GM23338 (cell line): ENCODE results near the gene RIMS3. TPM values are rescaled to one million over a fixed set of nuclear protein-coding genes. Genes with fewer than 3 reads are reported as not detected.

Experiments used
- ATAC-seq: fragments of 200-7000 bp; cut with Tn5 transposase; 3 replicates; pipeline ENCODE4 v1.9.1; 2020
- DNase-seq: peaks from one replicate; pipeline ENCODE4 v3.0.0-alpha.2; 2015; ENCODE audit warnings: low spot score
- H2AFZ ChIP-seq: fragments of 200-600 bp; sonication (generic); 2 replicates; pipeline ENCODE4 v1.8.0; 2016; ENCODE audit warnings: antibody characterized with exemption, mild to moderate bottlenecking, moderate library complexity
- H3F3A ChIP-seq: fragments of 200-600 bp; sonication (generic); replicated peaks from 2 replicates; pipeline ENCODE4 v1.8.0; 2017; ENCODE audit warnings: antibody characterized with exemption, mixed run types, low read depth
- H3K27ac ChIP-seq: fragments of 200-600 bp; sonication (generic); 2 replicates; pipeline ENCODE4 v1.6.1; 2016; ENCODE audit warnings: low read depth
- H3K27me3 ChIP-seq: fragments of 200-600 bp; sonication (generic); 2 replicates; pipeline ENCODE4 v1.8.0; 2016; ENCODE audit warnings: mild to moderate bottlenecking, mixed run types, moderate library complexity; ENCODE audit not compliant: insufficient read depth
- H3K36me3 ChIP-seq: fragments of 200-600 bp; sonication (generic); 2 replicates; pipeline ENCODE4 v1.8.0; 2016; ENCODE audit warnings: mild to moderate bottlenecking; ENCODE audit not compliant: insufficient read depth
- H3K4me1 ChIP-seq: fragments of 200-600 bp; sonication (generic); 2 replicates; pipeline ENCODE4 v1.8.0; 2016; ENCODE audit warnings: mild to moderate bottlenecking, moderate library complexity; ENCODE audit not compliant: insufficient read depth
- H3K4me2 ChIP-seq: fragments of 200-600 bp; sonication (generic); 2 replicates; pipeline ENCODE4 v1.7.1; 2017; ENCODE audit warnings: mixed run types
- H3K4me3 ChIP-seq: fragments of 200-600 bp; sonication (generic); 2 replicates; pipeline ENCODE4 v1.6.1; 2016; ENCODE audit warnings: mixed run types
- H3K79me2 ChIP-seq: fragments of 200-600 bp; sonication (generic); replicated peaks from 2 replicates; pipeline ENCODE4 v1.8.0; 2017; ENCODE audit warnings: mild to moderate bottlenecking; ENCODE audit not compliant: insufficient read depth
- H3K9me2 ChIP-seq: fragments of 200-600 bp; sonication (generic); 2 replicates; pipeline ENCODE4 v1.8.0; 2017; ENCODE audit not compliant: insufficient read depth
- H4K20me1 ChIP-seq: fragments of 200-600 bp; sonication (generic); replicated peaks from 2 replicates; pipeline ENCODE4 v1.8.0; 2017; ENCODE audit warnings: mild to moderate bottlenecking; ENCODE audit not compliant: insufficient read depth
- H3K27ac Mint-ChIP-seq: 2 replicates; pipeline ENCODE4 v1.8.0; 2020; ENCODE audit warnings: inconsistent platforms, mild to moderate bottlenecking, moderate library complexity, mixed read lengths
- H3K27me3 Mint-ChIP-seq: 3 replicates; pipeline ENCODE4 v1.8.0; 2022; ENCODE audit warnings: low read depth, mild to moderate bottlenecking, moderate library complexity, mixed read lengths, inconsistent platforms; ENCODE audit not compliant: insufficient read depth, poor library complexity
- H3K36me3 Mint-ChIP-seq: 3 replicates; pipeline ENCODE4 v1.8.0; 2021; ENCODE audit warnings: low read depth, mild to moderate bottlenecking, inconsistent platforms, moderate library complexity, mixed read lengths
- H3K4me1 Mint-ChIP-seq: 3 replicates; pipeline ENCODE4 v1.8.0; 2020; ENCODE audit warnings: mild to moderate bottlenecking, inconsistent platforms, mixed read lengths
- H3K4me3 Mint-ChIP-seq: 3 replicates; pipeline ENCODE4 v1.8.0; 2021; ENCODE audit warnings: moderate library complexity, mild to moderate bottlenecking, inconsistent platforms, mixed read lengths
- H3K9me3 Mint-ChIP-seq: 3 replicates; pipeline ENCODE4 v1.8.0; 2020; ENCODE audit warnings: moderate library complexity, mild to moderate bottlenecking, inconsistent platforms, mixed read lengths
- CREB1 ChIP-seq: fragments of 250-450 bp; sonication (Bioruptor Pico); IDR thresholded peaks from 2 replicates; pipeline ENCODE4 v1.5.0; 2020; ENCODE audit warnings: low read depth, mild to moderate bottlenecking, moderate library complexity
- EZH2 ChIP-seq: fragments of 200-600 bp; sonication (generic); IDR thresholded peaks from one replicate; pipeline ENCODE4 v1.8.0; 2017; ENCODE audit warnings: antibody characterized with exemption, mild to moderate bottlenecking, low read depth; ENCODE audit not compliant: unreplicated experiment
- JUNB ChIP-seq: IDR thresholded peaks from one replicate; pipeline ENCODE4 v1.6.1; 2016; ENCODE audit warnings: antibody characterized with exemption; ENCODE audit not compliant: unreplicated experiment
- POLR2AphosphoS5 ChIP-seq: IDR thresholded peaks from 2 replicates; pipeline ENCODE4 v1.6.1; 2016; ENCODE audit warnings: antibody characterized with exemption, low read depth
- REST ChIP-seq: IDR thresholded peaks from one replicate; pipeline ENCODE4 v1.6.1; 2018; ENCODE audit warnings: antibody characterized with exemption; ENCODE audit not compliant: unreplicated experiment
- STAT1 ChIP-seq: IDR thresholded peaks from one replicate; pipeline ENCODE4 v1.6.1; 2016; ENCODE audit warnings: antibody characterized with exemption; ENCODE audit not compliant: unreplicated experiment
- ZNF114 ChIP-seq: fragments of 250-450 bp; sonication (Bioruptor Pico); IDR thresholded peaks from 2 replicates; pipeline ENCODE4 v1.5.0; 2020; ENCODE audit warnings: mild to moderate bottlenecking, moderate library complexity
- ZNF331 ChIP-seq: fragments of 250-450 bp; sonication (Bioruptor Pico); IDR thresholded peaks from 2 replicates; pipeline ENCODE4 v1.5.0; 2020; ENCODE audit warnings: low read depth, mild to moderate bottlenecking, moderate library complexity
- polyA plus RNA-seq: library from polyadenylated mRNA; unstranded; fragments of >200 nt; fragmentation: Nextera tagmentation; extraction: Ambion mirVana; gene quantifications from 2 replicates; pipeline ENCODE4 v1.2.1, GENCODE V29; 2016
- total RNA-seq: library from RNA; depleted of rRNA; stranded (reverse); fragments of >200 nt; shearing (Covaris generic); gene quantifications from 2 replicates; pipeline ENCODE4 v1.2.3, GENCODE V29; 2014
- TF ChIP-seq, protein P1 (sequence below), 2 experiments: fragments of 200-600 bp in 1 of 2; sonication (generic) in 1 of 2; conservative IDR thresholded peaks; 2 replicates each; pipeline versions ENCODE4 v1.5.1 to v1.6.1; 2016 to 2017; ENCODE audit warnings: antibody characterized with exemption in 2 of 2, low read depth in 2 of 2, mild to moderate bottlenecking in 2 of 2, moderate library complexity in 1 of 2
- TF ChIP-seq, protein P2 (sequence below): IDR thresholded peaks from 2 replicates; pipeline ENCODE4 v1.6.1; 2016; ENCODE audit warnings: antibody characterized with exemption

The RIMS3 gene
- total and polyA plus RNA-seq, 2 experiments from 2014 or later: 8.7 to 27.2 TPM

GRCh38 chr1:40676501-40676900 lies 11.0 kb upstream of the RIMS3 start:
- DNase-seq: no peak
- H3K79me2 ChIP-seq: no peaks in the 10 kb centered on the region
- no peak overlapping the region for H3K27ac Mint-ChIP-seq
- no peaks in the 10 kb centered on the region for H3F3A ChIP-seq
- no peak overlapping the region; the same call in 1 of the 2 replicates for H2AFZ ChIP-seq
- no peak for ATAC-seq
- H3K4me3 ChIP-seq: no peak overlapping the region
- no peaks in the 10 kb centered on the region for H3K4me1 ChIP-seq
- H3K27ac ChIP-seq: no peak overlapping the region
- no peak overlapping the region for H3K4me3 Mint-ChIP-seq
- H3K36me3 Mint-ChIP-seq: no peaks in the 10 kb centered on the region
- 0 out of 3 replicates have a peak, but pooled peaks cover 2% of the 10 kb centered on the region for H3K4me1 Mint-ChIP-seq
- peaks cover 8% of the 10 kb centered on the region for H3K27me3 Mint-ChIP-seq
- H3K36me3 ChIP-seq: no peaks in the 10 kb centered on the region
- TF ChIP-seq EZH2 (no peak), ZNF114 (CRISPR knock-in tag) (no peak), CREB1 (no peak), POLR2AphosphoS5 (no peak), JUNB (no peak), STAT1 (no peak)
- TF ChIP-seq, protein P1, sequence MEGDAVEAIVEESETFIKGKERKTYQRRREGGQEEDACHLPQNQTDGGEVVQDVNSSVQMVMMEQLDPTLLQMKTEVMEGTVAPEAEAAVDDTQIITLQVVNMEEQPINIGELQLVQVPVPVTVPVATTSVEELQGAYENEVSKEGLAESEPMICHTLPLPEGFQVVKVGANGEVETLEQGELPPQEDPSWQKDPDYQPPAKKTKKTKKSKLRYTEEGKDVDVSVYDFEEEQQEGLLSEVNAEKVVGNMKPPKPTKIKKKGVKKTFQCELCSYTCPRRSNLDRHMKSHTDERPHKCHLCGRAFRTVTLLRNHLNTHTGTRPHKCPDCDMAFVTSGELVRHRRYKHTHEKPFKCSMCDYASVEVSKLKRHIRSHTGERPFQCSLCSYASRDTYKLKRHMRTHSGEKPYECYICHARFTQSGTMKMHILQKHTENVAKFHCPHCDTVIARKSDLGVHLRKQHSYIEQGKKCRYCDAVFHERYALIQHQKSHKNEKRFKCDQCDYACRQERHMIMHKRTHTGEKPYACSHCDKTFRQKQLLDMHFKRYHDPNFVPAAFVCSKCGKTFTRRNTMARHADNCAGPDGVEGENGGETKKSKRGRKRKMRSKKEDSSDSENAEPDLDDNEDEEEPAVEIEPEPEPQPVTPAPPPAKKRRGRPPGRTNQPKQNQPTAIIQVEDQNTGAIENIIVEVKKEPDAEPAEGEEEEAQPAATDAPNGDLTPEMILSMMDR (conservative IDR thresholded peaks at IDR 0.05; ENCODE audit: low read depth in 2 of 2): no peak
- H3K9me2 ChIP-seq: no peaks in the 10 kb centered on the region
- H3K27me3 ChIP-seq: no peaks in the 10 kb centered on the region
- H4K20me1 ChIP-seq: no peaks in the 10 kb centered on the region
- no peak overlapping the region for H3K4me2 ChIP-seq
- no peaks in the 10 kb centered on the region for H3K9me3 Mint-ChIP-seq

DNA sequence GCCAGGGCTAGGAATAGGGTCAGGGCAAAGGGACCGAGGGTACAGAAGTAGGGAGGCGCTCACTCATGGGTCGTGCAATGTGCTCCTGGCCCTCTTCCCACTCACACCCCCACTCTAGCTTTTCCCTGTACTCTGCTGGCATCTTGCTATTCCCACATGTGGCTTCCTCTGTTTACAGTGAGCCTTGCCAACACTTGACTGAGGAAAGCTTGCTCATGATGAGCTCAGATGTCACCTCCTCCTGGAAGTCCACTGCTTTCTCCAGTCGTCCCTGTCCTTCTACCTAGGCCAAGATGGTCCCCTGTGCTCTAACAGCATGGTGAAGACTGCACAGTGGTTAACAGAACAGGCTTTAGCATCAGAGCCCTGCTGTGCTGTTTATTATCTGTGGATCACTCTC lies 8.0 kb upstream of the RIMS3 start:
- H3K27me3 ChIP-seq: no peaks in the 10 kb centered on the region
- Mint-ChIP-seq H3K27me3 (peaks cover 7% of the 10 kb centered on the region), H3K27ac (no peak overlapping the region), H3K4me3 (no peak overlapping the region; the same call in 2 of the 3 replicates), H3K36me3 (no peaks in the 10 kb centered on the region), H3K9me3 (no peaks in the 10 kb centered on the region), H3K4me1 (0 out of 3 replicates have a peak, but pooled peaks cover 2% of the 10 kb centered on the region)
- H3K79me2 ChIP-seq: no peaks in the 10 kb centered on the region
- no peaks in the 10 kb centered on the region for H4K20me1 ChIP-seq
- no peaks in the 10 kb centered on the region for H3K36me3 ChIP-seq
- no peak overlapping the region for H2AFZ ChIP-seq
- H3K4me2 ChIP-seq: no peak overlapping the region
- H3K9me2 ChIP-seq: no peaks in the 10 kb centered on the region
- peaks cover 4% of the 10 kb centered on the region; the same call in 1 of the 2 replicates for H3K4me1 ChIP-seq
- no peak for ATAC-seq
- H3K27ac ChIP-seq: no peak overlapping the region
- no peak for DNase-seq
- no peak overlapping the region for H3K4me3 ChIP-seq
- no peaks in the 10 kb centered on the region for H3F3A ChIP-seq
- TF ChIP-seq ZNF331 (CRISPR knock-in tag) (no peak), STAT1 (no peak), REST (no peak)
- TF ChIP-seq, protein P1 (conservative IDR thresholded peaks at IDR 0.05; ENCODE audit: low read depth in 2 of 2): no peak
- TF ChIP-seq, protein P2, sequence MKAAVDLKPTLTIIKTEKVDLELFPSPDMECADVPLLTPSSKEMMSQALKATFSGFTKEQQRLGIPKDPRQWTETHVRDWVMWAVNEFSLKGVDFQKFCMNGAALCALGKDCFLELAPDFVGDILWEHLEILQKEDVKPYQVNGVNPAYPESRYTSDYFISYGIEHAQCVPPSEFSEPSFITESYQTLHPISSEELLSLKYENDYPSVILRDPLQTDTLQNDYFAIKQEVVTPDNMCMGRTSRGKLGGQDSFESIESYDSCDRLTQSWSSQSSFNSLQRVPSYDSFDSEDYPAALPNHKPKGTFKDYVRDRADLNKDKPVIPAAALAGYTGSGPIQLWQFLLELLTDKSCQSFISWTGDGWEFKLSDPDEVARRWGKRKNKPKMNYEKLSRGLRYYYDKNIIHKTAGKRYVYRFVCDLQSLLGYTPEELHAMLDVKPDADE: no peak
